ENCODE data around the gene ZRANB3.

DNA sequence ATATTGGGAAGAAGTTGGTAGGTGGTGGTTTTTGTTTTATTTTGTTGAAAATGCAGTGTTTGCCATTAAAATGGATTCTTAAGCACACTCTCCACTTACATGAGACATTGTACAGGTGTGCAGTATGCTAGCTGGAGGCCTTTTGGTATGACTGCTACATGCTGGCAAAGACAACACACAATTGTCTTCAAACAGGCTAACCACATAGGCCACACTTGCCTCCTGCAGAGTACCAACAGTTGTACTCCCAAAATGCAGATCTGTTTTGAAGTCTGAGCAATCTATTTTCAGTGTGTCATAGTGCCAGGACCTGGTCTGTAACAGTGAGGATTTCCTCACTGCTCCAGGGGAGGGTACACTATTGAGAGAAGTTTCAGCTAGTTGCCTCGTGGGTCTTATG lies 213.6 kb downstream of the ZRANB3 start:
- no peak for TF ChIP-seq EZH2 (IDR thresholded peaks at IDR 0.05)
- TF ChIP-seq POLR2AphosphoS5 (IDR thresholded peaks at IDR 0.05; ENCODE audit: borderline replicate concordance, low read depth, low read length) = no peak
- no peak for TF ChIP-seq FOXP2 (optimal IDR thresholded peaks at IDR 0.05; ENCODE audit: control extremely low read depth, extremely low read length, insufficient read depth)
